Measurements from ENCODE around the gene DNAH6.
"Not testable (repeated sequence)": the region's sequence is repeated elsewhere in the genome, so short reads cannot be mapped to it uniquely, and the experiment has no call there.

The DNAH6 gene

GRCh38 chr2:84766791-84767190 is 250.5 kb downstream of the DNAH6 start:
- DNase-seq: no peak

DNA sequence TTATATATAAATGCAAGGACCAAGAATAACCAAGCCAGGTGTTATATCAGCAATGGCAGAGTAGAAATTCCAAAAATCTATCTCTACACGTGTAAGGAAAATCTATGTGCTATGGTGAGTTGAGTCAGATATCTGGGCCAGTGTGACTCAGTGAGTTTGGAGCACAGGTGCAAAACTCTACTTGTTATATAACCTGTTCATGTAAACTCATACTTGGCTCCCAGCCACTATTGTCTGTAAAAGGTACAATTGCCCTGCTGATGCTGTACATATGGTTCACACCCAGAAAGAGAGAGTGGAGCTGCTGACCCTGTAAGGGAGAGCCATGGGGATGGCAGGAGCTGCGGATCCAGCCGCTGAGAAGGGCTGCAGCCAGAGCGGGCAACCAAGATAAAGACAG is 252.5 kb downstream of the DNAH6 start:
- no peak for DNase-seq

GRCh38 chr2:84770280-84770679 is 254.0 kb downstream of the DNAH6 start:
- DNase-seq: no peak

- no peak for DNase-seq
Observed at GRCh38 chr2:84771251-84771650, 255.0 kb downstream of the DNAH6 start.

DNA sequence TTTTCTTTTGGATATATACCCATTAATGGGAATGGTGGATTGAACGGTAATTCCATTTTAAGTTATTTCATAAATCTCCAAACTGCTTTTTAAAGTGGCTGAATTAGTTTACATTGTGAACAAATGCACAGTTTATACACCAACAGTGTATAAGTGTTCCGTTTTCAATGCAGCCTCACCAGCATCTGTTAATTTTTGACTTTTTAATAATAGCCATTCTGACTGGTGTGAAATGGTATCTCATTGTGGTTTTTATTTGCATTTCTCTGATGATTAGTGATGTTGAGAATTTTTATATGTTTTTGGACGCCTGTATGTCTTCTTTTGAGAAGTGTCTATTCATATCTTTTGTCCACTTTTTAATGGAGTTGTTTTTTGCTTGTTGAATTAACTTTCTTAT is 257.3 kb downstream of the DNAH6 start:
- DNase-seq: not testable (repeated sequence)

- no peak for DNase-seq
Observed at GRCh38 chr2:84776011-84776410, 259.7 kb downstream of the DNAH6 start.

DNA sequence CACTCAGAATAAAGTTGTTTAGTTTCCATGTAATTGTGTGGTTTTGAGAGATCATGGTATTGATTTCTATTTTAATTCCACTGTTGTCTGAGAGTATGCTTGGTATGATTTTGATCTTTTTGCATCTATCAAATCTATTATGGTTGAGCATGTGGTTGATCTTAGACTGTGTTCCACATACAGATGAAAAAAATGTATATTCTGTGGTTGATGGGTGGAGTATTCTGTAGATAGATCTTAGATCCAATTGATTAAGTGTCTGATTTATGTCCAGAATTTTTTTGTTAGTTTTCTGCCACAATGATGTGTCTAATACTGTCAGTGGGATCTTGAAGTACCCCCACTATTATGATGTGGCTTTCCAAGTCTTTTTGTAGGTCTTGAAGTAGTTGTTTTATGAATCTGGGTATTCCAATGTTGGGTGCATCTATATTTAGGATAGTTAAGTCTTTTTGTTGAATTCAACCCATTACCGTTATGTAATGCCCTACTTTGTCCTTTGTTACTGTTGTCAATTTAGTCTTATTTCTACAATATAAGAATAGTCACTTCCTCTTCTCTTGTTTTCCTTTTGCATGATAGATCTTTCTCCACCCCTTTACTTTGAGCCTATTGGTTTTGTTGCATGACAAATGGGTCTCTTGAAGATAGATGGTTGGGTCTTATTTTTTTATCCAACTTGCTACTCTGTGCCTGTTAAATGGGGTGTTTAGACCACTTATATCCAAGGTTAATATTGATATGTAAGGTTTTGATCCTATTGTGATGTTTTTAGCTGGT is 262.8 kb downstream of the DNAH6 start:
- no peak for DNase-seq

- no peak for DNase-seq
Observed at GRCh38 chr2:84779781-84780180, 263.5 kb downstream of the DNAH6 start.

- no peak for DNase-seq
Observed at GRCh38 chr2:84781942-84782716, 265.8 kb downstream of the DNAH6 start.

DNA sequence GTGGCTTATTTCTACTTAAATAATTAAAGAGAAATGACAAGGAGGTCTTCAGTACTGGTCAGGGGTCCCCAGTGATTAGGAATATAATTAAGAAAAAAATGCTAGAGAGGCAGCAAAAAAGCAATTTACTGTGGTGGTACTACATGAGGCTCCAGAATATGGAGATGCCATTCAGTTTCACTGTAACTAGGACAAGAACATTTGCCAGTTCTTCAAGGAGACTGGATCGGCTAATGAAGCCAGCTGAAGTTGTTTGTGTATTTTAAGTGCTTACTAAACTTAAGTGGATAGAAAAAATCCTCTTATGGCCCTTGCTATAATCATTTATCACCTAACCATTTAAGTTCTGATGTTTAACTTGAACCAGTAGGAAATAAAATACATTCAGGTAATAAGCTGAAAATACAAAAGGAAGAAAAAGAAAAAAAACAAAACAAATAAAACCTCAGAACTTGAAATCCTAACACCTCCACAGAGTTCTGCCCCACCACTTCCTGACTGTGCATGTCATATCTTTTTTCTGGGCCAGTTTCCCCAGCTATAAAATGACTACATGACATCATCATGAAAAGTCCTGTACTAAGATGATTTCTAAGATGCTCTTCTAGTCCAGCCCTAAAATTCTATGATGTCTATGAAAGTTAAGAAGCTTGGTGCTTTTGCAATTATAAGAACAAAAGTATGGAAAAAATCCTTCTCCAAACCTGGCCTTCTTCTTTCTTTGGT is 266.6 kb downstream of the DNAH6 start:
- DNase-seq: no peak

- DNase-seq: no peak
Observed at GRCh38 chr2:84785950-84786349, 269.7 kb downstream of the DNAH6 start.

DNA sequence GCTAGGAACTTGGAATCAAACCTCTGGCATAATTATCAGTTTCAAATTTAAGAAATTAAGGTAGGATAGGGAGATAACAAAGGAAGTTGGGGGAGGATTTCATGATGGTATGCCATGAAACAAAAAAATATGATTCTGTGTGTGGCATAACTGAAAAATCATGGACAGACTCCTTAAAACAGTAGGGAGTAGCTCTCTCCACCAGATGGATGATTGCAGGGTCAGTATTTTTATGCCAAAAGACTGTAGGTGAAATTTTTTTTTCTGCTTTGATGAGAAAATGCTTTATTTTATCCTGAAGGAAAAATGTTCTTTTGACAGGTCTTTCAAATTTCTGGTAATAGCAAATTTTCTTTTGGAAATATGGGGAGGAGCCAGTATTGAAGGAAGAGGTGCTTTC is 270.3 kb downstream of the DNAH6 start:
- DNase-seq: no peak

GRCh38 chr2:84788027-84788426 is 271.7 kb downstream of the DNAH6 start:
- DNase-seq: no peak

DNA sequence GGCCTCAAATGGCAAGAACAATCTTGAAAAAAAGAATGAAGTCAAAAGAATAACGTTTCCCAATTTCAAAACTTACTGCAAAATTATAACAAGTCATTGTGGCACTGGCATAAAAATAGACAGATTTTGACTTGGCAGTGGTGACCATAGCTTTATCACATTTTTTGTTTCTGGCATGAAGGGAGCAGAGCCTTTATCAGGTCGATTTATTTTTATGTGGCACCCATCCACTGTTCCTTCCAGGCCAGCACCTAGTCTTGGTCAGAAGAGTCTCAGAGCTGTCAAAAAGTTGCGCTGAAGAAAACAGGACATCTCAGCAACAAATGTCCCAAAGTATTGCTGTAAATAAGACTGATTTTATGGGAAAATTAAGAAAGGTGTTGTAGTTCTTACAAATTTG is 272.2 kb downstream of the DNAH6 start:
- DNase-seq: no peak

DNA sequence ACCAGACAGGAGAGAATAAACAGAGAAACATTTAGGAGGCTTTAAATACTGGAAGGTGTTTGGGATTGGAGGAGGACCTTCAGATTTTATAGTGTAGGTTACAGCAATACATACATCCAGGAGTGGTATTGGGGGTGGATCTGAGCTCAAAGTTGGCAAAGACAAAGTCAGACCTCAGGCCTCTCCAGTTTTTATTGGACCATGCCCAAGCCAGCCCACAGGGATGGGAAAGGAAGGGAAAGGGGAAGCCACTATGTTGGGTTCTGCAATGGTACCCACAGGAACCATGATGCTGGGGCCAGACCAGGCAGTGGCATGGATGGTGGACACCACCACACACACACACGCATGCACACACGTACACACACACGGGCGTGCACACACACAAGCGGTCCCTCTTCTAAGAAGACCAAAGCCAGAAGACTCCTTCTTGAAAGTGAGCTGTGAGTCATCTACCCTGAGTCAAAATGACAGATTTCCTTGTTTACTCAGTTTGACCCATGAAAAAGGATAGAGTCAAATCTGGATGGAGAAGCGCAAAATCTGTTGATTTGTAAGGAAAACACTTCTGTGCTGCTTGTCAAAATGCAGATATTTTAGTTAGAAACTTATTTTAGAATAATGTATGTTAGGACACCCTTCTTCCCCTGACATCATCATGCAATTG is 276.7 kb downstream of the DNAH6 start:
- no peak for DNase-seq

GRCh38 chr2:84793641-84794040 is 277.3 kb downstream of the DNAH6 start:
- no peak for DNase-seq

DNA sequence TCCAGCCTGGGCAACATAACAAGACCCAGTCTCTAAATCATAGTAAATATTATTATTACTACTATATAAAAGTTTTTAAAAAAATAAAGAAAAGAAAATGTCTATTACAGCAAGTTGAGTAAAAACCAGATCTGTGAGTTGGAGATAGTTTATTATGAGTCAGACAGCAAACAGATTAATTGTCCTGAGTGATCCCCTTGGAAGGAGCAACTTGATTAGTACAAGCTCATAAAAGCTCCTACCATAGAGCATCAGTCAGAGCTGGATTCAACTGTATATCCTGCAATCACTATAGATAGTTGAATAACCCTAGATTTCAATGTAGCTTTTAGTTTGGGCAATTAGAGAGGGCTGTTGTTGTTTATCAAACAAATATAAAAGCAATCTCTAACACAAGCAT is 280.5 kb downstream of the DNAH6 start:
- DNase-seq: no peak

- no peak for DNase-seq
Observed at GRCh38 chr2:84797271-84797670, 281.0 kb downstream of the DNAH6 start.

DNA sequence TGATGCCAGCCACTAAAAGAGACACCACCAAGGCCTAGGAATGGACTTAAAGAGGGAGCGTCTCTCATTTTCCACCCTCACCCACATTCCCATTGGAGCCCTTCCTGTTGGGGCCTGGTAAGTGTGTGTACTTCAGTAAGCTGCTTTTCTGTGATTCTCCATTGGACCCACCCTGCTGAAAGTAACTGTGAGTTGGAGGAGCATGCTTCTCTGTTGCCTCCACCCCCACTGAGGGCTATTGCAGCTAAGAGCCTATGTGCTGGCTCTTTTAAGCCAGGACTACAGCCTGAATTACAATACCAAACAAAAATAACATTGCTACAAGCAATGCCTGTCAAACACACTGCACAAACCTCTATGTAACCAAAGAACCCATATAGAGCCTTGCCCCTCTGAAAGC is 283.5 kb downstream of the DNAH6 start:
- no peak for DNase-seq

GRCh38 chr2:84800194-84800805 is 284.0 kb downstream of the DNAH6 start:
- DNase-seq: no peak

DNA sequence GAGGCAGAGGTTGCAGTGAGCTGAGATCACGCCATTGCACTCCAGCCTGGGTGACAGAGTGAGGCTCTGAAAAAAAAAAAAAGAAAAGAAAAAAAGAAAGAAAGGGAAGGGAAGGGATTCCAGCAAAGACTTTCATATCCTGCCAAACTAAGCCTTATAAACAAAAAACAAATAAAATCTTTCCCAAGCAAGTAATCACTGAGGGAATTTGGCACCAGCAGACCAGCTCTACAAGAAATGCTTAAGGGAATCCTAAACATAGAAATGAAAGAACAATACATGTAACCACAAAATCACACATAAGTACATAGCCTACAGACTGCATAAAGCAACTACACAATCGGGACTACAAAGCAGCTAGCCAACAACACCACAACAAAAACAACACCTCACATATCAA is 285.5 kb downstream of the DNAH6 start:
- no peak for DNase-seq

DNA sequence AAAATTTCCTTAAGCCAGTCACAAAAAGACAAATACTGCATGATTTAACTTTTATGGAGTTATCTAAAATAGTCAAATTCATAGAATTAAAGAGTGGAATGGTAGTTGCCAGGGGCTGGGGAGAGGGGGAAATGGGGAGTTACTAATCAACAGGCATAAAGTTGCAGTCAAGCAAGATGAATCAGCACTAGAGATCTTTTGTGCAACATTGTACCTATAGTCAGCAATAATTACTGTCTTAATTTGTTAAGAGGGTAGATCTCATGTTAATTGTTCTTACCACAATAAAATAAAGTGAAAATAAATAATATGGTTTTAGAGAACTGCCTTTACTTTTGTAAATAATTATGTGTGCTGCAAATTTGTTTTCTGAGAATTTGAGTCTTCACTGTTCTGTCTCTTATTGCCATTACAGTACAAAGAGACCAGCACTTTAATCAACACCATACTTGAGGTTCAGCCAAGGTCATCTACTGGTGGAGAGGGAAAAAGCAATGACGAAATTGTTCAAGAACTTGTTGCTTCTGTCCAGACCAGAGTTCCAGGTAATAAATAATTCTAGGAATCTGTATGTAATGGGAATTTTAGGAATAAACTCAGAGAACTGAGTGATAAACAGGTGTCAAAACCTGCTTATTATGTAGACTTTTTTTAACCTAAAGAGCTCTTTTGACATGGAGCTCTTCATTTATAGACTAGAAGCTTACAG is 289.1 kb downstream of the DNAH6 start:
- DNase-seq: no peak

Data from NCI-H1105 (cell line).